NCI-H524 treated with DMSO at 0.1 percent for 48 hours (cell line): ENCODE data around the gene CDK15.
"Not testable (repeated sequence)": the region's sequence is repeated elsewhere in the genome, so short reads cannot be mapped to it uniquely, and the experiment has no call there.

Experiments used
- DNase-seq: peaks from one replicate; lab custom pipeline; 2025; lab: John Stamatoyannopoulos, UW

The CDK15 gene

DNA sequence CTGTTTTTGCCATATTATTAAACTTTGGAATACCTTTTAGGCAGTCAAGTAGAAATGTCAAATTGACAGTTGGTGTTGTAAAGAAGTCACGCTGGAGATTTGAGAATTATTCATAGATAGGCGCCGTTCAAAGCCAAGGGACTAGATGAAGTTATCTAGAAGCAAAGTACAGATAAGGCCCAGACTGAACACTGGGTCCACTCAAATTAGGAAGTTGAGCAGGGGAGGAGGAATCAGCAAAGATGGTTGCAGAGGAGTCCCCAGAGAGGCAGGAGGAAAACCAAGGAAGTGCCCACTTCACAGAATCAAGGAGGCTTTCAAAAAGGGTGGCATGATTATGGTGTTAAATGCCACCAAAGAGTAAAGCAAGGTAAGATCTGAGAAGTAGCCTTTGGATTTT is 16.0 kb upstream of the CDK15 start:
- no peak for DNase-seq

DNA sequence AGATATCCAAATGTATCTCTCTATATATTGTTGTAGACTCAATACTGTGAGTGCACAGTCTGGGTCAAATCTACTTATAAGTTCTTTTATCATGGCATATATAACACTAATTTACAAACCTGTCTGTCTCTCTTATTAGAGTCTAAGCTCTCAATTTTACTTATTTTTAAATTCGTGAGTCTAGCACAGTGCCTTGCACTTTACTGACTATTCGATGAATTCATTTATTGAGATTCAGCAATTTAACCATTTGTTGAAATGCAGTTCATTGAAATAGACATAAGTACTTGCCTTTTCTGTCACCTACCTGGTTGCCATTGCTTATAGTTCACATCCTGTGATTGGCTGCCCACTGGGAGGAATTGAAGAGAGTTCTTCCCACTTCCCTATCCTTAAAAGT is 15.3 kb upstream of the CDK15 start:
- no peak for DNase-seq

DNA sequence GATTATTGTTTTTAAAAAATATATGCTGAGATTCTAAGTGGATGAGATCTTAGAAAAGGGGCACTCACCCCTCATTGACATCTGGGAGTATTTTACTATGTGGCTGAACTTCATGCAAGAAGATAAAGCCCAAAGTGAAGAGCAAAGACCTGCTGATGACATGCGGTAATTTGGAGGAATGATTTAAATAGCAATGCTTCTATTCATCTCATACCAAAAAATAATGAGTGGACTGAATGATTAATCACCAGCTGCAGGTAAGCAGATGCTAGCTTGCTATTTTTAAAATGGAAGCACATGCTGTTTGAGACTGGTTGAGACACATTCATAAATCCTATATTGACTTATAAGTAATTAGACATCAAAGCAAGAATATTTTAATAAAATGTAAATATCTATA is 12.7 kb upstream of the CDK15 start:
- no peak for DNase-seq

DNA sequence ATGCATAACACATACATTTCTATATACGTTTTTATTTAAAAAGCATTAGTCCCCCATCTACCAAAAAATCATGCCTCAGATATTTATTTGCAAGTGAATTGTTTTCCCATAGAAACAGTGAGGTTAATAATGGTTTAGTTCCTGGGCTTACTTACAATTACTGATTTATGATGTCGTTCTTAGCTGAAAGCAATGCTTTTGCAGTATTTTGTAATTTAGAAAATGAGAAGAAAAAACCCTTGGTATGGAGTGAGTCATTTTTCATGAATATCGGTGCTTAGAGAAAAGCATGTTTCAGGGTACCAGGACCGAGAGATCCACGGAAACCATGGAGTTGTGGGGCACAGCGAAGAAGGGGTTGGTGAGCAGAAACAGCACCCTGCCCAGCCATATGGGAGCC is 12.0 kb upstream of the CDK15 start:
- no peak for DNase-seq

DNA sequence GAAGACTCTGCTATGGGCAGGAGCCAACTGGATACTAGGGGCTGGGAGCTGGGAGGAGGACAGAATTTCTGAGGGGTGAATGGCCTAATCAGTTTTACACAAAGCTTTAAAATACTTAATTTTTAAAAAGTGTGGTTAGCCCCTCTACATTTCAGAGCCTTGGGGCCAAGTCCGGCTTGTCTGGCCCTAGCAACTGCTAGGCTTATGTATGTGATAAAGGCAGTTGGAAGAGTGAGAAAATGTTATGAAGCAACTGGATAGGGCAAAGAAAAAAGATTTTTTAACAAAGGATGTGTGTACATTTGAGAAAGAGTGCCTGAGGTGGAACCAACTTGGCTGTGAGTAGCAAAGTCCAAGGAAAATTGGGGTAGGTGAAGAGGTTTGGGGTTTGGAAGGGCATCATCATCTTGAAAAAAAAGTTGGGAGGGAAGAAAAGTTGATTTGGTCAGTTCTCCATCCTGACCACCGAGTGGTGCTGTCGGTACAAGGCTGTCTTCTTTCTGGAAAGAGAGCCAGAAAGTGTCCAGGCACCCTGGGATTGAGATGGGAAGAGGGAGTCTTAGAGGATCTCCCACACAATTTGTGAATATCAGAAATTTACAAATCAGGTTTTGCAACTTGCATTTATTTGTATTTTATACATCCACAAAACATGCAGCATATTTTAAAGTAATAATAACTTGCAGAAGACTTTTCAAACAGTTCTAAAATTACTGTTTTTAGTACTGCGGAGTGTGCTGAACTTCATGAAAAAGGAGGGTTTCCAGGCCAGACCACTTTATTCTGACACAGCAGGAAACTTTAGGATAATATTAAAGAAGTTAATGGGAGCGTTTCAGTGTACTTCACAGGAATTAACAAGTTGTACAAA is 10.5 kb upstream of the CDK15 start:
- no peak for DNase-seq

DNA sequence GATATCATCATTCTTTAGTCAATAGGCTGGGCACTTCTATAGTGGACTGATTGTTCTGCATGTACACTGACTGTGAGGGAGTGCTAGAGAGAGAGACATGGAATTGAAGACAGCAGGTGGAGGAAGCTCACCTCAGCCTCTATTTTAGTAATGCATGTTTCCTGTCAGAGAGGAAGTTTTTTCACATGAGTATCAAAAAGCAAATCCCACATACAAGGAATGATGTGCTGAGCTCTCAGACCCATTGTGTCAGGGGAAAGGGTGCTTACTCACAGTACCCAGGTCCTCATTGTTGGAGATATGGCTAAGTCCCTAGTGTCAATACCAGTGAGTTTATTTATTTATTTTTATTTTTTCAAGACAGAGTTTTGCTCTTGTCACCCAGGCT is 9.9 kb upstream of the CDK15 start:
- no peak for DNase-seq

DNA sequence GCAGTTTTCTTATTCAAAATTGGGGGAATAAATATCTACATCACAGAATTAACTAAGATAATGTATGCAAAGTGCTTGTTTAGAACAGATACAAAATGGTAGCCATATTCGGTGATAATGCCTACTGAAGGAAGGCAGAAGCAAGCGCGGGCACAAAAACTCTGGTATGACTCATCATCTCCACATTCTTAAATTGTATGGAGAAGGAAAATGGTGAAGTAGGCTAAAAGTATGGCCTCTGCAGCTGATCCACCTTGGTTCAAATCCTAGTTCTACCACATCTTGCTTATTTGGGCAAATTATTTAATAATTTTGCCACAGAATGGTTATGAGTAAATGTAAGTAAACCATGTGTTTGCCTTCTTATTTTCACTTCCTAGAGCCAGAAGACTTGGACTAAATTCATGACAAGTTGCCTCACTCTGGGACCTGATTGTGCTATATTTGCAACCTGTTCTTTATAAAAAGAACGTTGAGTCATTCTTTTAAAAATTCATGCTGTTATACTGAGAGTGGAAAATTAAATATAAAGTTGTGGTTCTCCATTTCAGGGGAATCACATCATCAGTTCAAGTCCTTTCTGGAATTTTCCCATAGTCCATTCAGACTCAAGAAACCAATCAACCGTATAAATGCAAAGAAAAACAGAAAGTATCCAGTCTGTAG is 9.0 kb upstream of the CDK15 start:
- DNase-seq = no peak

DNA sequence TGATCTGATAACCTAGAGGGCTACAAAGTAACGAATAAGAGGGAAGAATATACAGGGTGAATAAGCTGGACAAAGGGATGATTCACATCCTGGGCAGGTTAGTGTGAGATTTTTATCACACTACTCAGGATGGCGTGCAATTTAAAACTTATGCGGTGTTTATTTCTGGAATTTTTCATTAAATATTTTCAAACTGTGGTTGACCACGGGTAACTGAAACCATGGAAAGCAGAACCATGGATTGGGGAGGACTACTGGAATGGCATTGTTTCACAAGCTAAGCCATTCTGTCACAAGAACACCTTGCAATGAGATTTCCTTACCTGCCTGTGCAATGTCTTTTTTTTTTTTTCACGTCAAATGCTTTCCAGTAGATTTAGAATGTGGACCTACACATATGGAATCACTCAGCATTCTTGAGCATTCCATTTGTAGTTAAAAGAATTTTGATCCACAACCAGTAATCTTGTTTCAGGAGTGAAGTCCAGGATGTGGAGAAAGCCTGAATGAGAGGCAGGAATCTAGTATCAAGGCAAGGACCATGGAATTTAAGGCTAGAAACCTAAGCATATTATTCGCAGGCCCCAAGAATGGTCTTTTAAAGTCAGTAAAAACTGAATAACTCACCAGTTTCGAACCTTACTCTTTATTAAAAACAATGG is 8.0 kb upstream of the CDK15 start:
- DNase-seq = no peak

DNA sequence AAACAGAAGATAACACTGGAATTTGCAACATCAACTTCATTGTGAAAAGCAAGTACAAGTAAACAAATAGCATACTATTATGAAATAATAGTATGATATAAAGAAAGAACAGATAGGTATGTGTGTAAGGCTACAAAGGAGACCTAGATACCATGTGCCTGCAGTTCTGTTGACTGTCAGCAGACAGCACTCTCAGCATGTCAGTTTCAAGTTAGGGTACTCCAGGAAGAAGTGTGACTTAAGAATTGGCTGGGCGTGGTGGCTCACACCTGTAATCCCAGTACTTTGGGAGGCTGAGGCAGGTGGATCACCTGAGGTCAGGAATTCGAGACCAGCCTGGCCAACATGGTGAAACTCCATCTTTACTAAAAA is 7.4 kb upstream of the CDK15 start:
- DNase-seq = not testable (repeated sequence)

DNA sequence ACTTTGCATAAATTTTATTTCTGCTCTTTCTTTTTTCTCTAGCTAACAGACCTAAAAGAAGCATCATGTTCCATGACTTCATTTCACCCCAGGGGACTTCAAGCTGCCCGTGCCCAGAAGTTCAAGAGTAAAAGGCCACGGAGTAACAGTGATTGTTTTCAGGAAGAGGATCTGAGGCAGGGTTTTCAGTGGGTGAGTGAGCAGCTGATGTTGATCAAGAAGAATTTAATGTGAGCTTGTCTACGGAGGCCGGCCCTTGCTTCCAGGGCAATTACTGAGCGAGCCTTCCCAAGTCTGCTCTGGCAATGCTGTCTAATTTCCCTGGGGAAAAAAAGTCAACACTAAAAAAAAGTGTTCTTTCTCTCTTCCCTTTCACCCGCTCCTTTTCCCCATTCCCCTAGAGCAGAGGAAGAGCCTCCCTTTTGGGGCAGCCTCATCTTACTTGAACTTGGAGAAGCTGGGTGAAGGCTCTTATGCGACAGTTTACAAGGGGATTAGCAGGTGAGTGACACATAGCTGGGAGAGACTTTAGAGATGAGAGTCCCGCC is 1.2 kb downstream of the CDK15 start:
- DNase-seq = no peak

DNA sequence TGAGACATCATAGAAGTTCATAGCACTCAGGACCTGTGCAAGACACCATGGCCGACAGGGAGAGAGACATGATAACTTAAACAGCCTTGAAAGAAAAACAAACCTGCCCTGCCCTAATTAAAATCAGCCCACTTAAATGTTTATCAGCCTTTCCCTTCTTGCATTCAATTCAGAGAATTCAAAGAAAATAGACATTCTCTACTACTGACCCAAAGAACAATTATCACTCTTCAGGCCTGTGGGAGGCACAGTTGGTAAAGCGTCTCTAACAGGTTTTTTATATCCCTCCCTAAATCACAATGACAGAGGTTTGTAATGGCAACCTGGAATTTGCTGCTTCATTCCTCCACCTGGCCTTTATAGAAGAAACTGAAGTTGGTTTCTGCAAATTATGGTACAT is 1.7 kb downstream of the CDK15 start:
- DNase-seq = no peak

DNA sequence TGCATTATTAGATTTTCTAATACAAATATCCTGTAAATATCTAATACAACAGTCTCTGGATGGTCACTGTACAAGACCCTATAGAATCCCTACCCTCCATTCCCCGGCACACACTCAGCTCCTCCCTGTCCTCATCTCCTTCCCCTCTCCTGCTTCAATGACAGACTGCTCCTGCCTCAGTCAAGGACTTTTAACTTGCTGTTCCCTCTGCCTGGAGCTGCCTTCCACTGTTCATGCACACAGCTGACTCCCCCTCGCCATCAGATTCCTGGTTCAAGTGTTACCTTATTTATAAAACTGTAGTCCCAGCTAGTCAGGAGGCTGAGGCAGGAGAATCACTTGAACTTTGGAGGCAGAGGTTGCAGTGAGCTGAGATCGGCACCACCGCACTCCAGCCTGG is 3.3 kb downstream of the CDK15 start:
- no peak for DNase-seq

DNA sequence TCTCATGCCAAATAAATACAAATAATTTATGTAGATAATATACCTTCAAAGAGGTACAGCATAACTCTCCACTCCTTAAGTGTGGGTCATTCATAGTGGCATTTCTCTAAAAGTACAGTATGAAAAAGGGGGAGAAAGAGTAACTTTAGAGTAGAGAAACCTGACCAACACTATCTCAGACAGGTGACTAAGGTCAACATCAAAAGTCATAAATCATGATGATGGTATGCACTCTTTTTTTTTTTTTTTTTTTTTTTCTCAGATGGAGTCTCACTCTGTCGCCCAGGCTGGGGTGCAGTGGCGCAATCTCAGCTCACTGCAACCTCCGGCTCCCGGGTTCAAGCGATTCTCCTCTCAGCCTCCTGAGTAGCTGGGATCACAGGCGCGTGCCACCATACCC is 4.3 kb downstream of the CDK15 start:
- DNase-seq = not testable (repeated sequence)

DNA sequence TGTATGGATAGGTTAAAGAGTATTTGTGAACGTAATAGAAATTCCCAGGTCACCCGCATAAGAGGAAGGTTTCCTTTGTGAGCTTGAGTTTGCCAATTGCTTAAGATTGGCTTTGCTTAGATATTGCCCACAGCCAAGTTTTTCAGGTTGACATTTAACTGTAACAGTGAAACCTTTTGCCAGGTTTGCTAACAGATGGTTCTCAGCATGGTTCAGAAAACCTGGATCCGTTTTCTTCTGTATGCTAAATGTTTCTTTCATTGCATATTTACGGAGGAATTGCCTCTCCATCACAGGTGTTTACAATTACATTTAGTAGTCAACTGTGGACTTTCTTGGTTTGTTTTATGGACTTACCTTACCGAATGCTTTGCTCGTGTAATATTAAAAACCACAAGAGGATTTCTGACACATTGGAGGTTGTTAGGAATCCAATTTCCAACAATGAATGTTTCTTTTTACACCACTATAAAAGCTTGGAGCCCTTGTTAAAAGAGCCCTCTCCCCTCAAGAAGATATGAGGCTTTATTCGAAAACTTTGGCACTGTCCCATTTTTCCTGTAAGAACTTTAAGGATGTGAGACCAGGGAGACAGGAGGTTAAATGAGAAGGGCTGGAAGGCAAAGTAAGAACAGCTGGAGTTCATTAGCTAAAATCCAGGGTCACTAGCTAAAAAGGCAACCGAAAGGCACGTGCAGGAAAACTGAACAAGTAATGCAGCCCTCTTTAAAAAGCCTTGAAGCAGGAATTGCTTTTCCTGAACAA is 7.8 kb downstream of the CDK15 start:
- no peak for DNase-seq

DNA sequence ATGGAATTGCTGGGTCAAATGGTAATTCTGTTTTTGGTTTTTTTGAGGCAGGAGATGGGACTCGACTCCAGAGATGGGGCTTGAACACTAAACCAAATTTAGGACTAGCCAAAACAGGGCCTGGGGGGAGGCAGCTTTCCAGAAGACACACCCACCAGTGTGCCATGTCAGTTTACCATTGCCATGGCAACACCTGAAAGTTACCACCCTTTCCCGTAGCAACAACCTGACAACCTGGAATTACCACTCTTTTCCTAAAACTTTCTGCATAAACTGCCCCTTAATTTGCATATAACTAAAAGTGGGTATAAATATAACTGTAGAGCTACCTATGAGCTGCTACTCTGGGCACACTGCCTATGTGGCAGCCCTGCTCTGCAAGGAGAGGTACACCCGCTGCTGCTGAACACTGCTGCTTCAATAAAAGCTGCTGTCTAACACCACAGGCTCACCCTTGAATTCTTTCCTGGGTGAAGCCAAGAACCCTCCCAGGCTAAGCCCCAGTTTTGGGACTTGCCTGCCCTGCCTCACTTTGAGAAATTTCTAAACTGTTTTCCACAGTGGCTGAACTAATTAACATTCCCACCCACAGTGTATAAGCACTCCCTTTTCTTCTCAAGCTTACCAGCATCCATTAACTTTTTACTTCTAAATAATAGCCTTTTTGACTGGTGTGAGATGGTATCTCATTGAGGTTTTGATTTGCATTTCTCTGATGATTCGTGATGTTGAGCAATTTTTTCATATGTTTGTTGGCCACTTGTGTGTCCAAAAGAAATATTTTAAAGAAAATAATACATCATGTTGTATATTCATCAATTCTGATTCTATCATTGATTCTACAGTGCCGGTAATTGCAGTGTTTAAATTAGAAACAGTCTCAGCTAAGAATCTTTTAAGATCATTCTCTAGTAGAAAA is 10.6 kb downstream of the CDK15 start:
- no peak for DNase-seq

DNA sequence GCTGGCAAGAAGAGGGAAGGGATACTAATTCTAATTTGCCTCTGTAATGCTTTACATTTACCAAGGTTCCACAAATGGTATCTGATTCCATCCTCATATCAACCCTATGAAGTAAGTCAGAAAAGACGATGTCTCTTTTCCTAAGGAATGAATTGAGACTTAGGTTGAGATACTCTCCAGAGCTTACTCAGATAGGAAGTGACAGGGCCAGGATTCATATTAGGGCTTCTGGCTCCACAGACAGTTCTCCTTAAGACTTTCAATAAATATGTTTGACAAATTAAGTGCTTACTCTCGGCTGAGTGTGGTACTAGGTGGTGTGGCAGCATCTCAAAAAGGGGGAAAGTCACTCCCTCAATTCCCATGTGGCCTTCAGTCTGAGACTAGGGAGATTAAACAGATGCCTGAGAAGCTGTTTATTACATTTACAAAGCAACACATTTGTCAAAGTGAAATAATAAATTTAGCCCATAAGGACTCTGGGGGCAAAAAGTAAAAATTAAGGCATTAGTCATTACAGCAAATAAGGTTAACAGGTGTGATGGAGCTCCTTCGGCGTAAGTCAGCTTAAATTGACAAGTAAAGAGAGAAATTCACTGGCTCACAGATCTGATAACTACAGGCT is 14.2 kb downstream of the CDK15 start:
- no peak for DNase-seq

DNA sequence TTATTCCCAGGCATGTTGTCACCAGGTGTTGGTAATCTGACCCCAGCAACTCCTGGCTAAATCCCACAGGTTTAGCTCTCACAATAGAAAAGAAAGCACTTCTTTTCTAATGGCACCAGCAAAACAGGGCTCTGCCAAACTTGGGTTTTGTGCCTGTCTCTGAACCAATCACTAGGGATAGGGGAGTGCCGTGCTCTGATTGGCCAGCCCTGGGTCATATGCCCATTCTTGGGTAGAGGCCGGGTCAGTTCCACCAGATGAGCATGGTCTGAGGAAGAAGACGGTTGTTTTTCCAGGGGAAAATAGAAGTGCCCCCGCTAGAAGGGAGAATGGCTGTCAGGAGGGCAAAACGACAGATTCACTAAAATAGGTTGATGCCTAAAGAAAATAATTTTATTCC is 14.7 kb downstream of the CDK15 start:
- DNase-seq = no peak

DNA sequence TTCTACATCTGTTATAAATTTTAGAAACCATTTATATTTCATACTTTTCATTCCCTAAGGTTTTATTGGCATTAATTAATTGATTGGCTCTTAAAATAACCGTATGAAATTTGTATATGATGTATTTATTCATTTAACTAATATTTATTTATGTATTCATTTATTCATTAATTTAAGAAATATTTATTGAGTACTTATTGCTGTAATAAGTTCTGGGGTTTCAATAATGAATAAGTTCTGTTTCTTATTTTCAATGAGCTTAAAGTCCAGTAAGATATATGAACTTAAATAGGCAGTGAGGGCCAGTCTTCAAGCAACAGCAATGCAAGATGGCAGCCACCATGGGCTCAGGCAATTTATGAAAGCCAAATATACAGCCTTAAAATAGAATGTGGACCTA is 17.9 kb downstream of the CDK15 start:
- DNase-seq = no peak

DNA sequence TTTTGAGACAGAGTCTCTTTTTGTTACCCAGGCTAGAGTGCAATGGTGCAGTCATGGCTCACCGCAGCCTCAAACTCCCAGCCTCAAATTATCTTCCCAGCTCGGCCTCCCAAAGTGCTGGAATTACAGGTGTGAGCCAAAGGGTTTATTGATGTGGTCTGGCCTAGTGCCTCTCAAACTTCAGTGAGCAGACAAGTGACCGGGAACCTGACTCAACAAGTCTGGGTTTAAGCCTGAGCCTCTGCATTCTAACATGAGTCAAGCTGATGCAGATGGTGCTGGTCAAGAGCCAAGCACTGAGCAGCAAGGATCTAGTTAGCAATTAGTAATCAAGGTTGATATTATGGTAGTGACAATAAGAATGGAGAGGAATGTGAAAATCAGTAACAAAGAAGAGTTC is 21.3 kb downstream of the CDK15 start:
- DNase-seq = no peak

DNA sequence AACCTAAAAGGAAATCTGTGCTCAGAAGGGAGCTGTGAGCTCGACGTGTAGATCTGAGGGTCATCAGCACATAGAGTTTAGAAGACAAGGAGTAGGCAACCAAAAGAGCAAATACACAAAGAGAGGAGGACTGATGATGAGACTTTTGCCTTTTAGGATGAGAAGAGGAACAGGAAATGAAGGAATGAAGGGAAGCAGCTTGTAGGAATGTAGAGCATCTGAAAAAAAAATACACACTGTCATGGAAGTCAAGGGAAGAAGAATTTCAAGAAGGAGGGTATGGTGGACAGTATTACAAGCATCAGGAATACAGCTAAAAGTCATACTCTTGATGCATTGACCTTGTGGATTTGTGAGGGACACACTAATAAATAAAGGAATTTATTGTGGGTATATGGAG is 21.9 kb downstream of the CDK15 start:
- no peak for DNase-seq

DNA sequence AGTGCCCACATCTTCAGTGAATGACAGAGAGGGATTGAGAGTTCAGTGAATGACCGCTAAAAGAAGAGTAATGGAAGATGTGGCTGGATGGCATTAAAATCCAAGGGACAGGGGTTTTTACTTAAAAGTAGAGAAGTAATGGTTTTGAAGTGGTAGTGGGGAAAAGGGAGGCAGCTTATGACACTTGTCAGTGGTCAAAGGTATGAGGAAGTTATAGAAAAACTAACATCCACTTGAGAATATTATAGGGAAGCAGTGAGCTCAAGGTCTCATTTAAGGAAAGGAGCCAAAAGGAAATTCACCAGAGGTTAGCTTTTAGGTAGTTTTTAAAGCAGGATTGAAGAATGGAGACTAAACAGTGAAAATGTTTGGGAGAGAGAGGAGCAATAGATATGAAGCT is 24.3 kb downstream of the CDK15 start:
- DNase-seq = no peak
